Inflammatory macrophage (primary cell): ENCODE results near the gene DAP.
A peak's percentile ranks its signal among the peaks of the same experiment; 100 is the strongest.
"Not testable (repeated sequence)": the region's sequence is repeated elsewhere in the genome, so short reads cannot be mapped to it uniquely, and the experiment has no call there.

ENCODE experiments used
- DNase-seq, 2 donors: peaks; one replicate each; pipeline ENCODE4 v3.0.0-alpha.2; 2020 to 2022

The DAP gene

DNA sequence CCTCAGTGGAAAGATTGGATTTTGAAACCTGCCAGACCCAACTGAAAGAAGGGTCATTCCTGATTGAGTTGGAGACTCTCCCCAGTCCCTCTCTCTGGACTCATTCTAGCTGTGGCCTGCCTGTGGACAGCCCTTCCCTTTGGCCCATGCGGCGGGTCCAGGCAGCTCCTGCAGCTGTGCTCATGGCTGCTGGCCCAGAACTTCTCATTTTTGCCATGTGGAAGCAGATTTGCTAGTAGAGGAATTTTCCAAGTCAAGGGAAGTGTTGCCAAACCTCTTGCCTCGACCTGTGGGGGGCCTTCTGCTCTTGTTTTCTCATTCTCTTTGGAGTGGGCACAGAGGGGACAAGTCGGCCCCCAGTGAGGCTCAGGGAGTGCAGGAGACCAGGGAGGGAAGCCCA is 108.0 kb downstream of the DAP start:
- peak in 1 of 2 donors; percentile 36 for DNase-seq

DNA sequence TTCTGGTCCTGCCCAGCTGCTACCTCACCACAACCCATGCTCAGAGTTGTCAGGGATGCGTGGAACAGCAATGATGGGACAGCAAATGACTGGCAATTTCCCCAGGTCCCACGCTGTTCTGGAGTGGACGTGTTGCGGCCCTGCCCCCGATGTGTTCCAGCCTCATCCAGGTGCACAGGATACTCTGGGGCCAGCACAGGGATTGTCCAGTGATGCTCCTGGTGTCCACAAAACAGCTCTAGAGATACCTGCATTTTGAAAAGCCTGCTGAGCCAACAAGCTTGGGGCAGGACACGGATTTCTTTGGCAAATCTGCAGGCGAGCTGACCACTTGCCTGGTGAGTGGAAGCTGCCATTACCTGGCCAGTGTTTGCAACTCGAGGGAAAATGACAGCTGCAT is 108.4 kb downstream of the DAP start:
- no peak for DNase-seq

DNA sequence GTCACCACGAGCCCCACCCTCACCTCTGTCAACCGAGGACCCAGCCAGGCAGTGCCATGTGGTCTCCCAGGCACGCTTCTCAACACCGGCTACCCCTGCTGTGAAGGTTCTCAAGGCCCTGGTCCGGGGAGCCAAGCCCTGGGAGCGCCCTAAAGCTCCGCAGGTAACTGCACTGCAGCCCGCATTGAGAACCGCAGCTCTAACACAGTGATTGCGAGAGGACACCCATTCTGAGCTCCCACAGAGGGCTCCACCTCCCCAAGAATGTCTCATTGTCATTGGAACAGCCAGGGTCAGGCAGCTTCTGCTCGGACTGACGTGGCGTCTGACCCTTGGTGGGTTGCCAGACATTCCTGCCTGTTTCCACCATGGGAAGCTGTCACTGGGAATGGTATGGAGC is 108.9 kb downstream of the DAP start:
- DNase-seq: no peak

DNA sequence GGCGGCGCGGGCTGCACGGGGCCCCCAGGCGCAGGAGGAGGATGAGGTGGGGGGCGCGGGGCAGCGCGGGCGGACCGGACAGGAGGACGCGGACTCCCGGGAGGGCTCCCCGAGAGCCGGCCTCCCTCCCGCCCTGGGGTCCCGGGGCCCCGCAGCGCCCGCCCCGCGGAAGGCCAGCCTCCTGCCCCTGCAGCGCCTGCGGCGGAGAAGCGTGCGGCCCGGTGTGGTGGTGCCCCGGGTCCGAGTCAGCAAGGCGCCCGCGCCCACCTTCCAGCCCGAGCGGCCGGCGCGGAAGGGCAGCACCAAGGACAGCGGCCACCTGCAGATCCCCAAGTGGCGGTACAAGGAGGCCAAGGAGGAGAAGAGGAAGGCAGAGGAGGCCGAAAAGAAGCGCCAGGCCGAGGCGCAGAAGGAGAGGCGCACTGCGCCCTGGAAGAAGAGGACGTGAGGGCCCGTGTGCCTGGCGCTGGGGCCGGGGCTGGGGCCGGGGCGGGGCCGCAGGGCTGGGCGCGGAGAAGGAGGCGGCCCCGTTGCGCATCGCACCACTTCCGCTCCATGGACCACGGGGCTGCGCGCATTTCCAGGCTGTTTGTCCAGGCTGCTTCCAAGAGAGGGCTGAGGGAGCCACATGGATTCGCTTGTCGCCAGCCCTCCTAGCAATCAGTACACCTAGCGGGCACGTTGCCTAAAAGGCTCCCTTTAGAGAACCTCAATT is 111.2 kb downstream of the DAP start:
- DNase-seq: no peak

DNA sequence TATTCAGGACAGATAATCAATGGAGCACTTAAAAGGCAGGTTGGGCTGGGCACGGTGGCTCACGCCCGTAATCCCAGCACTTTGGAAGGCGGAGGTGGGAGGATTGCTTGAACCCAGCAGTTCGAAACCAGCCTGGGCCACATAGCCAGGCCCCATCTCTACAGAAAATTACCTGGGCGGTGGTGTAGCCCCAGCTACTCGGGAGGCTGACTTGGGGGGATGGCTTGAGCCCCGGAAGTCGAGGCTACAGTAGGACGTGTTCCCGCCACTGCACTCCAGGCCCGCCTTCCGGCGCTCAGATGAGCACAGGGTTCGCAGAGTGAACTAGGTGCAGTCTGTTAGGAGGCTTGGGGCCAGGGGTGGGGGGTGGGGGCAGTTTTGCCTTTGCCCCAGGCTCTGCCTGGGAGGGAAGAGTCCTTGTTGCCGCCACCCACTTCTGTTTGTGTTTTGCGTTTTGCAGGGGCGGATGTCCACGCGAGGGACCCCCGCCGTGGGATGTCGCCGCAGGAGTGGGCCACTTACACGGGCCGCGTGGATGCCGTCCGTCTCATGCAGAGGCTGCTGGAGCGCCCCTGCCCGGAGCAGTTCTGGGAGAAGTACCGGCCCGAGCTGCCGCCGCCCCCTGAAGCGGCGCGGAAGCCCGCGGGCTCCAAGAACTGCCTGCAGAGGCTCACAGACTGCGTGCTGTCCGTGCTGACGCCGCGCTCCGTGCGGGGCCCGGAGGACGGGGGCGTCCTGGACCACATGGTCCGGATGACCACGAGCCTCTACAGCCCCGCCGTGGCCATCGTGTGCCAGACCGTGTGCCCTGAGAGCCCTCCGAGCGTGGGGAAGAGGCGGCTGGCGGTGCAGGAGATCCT is 112.0 kb downstream of the DAP start:
- no peak for DNase-seq

DNA sequence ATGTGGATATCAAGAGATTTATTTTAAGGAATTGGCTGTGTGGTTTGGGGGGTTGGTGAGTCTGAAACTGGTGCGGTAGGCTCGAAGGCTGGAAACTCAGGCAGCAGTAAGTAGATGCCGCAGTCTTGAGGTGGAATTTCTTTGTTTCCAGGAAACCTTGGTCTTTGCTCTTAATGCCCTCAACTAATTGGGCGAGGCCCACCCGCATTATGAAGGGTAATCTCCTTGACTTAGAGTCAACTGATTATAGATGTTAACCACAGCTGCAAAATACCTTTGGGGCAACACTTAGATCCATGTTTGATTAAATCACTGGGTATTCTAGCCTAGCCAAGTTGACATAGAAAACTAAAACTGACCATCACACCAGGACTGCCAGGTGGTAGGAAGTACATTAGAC is 113.4 kb downstream of the DAP start:
- no peak for DNase-seq

DNA sequence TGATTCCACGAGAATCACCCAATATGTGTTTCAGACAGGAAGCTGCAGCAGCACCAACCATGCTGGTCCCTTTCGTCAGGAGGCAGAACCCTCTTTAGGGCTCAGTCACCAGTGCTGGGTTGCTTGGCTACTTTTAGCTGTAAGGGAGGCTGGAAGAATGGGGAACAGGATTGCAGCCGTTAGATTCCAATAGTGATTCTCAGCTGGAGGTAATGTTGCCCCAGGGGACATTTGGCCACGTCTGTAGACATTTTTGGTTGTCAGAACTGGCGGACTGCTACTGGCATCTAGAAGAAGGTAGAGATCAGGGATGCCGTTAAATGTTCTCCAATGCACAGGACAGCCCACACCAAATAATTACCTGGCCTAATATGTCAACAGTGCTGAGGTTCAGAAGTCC is 115.4 kb downstream of the DAP start:
- no peak for DNase-seq

DNA sequence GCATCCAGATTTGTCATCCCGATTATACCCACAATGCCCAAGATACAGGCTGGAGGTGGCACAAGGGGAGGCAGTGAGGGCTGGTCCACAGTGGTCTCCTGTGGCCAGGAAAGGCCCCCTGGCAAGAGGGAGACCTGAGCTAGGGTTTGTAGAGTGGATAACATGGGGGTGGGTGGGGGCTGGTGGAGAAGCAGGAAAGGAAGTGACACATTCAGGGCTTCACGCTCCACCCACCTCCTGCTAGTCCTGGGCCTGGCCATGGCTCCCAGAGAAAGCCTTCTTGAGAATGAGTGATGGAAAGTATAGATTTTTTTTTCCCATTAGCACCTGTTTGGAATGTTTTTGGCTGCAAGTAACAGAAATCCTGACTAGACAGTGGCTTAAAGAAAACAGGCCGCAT is 115.9 kb downstream of the DAP start:
- no peak for DNase-seq

DNA sequence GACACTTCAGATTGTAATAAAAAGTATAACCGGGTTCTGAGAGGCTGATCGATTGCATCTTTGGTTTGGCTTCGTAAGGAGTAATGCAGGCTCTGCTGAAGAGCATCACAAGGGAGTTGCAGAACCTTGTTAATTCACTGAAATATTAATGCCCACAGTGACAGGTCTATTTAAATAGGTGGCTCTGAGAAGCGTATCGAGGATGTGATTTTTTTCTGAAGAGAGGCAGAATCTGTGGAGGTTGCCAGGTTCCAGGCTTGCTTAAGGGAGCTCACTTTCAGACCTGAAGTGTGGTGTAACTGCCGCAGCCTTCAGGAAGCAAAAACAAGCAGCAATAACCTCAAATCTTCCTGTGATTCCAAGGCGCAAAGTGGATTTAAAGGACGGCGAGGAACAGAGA is 116.8 kb downstream of the DAP start:
- no peak for DNase-seq

DNA sequence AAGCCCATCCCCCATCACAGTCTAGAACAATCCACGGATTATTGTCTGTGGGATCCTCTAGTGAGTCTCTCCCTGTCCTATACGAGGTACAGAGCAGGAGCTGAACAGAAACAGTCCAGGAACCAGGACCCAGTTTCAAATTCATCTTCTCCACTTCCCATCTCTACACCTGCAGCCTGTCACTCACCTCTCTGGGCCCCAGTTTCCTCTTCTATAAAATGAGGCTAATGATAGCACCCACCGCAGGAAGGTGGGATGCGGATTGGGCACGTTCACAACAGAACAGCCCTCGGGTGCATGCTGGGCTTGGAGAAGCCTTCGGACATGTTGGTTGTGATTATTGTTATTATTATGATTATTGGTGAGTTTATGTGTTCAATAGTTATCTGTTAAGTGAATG is 118.7 kb downstream of the DAP start:
- DNase-seq: no peak

DNA sequence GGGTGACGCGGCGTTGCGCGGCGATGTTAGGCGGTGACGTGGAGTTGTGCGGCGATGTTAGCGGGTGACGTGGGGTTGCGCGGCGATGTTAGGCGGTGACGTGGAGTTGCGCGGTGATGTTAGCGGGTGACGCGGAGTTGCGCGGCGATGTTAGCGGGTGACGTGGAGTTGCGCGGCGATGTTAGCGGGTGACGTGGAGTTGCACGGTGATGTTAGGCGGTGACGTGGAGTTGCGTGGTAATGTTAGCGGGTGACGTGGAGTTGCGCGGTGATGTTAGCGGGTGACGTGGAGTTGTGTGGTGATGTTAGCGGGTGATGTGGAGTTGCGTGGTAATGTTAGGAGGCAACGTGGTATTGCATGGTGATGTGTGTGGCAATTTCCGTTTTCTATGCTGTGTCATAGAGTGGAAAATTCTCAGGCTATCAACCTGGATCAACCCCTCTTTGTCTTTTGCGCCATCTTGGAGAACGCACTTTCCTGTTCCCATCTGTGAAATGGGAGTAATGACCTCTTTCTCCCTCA is 121.1 kb downstream of the DAP start:
- DNase-seq: no peak

DNA sequence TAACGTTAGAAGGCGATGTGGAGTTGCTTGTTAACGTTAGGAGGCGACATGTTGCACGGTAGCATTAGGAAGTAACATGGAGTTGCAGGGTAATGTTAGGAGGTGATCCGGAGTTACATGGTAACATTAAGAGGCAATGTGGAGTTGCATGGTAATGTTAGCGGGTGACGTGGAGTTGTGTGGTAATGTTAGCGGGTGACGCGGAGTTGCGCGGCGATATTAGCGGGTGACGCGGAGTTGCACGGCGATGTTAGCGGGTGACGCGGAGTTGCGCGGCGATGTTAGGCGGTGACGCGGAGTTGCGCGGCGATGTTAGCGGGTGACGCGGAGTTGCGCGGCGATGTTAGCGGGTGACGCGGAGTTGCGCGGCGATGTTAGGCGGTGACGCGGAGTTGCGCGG is 122.3 kb downstream of the DAP start:
- not testable (repeated sequence) for DNase-seq

DNA sequence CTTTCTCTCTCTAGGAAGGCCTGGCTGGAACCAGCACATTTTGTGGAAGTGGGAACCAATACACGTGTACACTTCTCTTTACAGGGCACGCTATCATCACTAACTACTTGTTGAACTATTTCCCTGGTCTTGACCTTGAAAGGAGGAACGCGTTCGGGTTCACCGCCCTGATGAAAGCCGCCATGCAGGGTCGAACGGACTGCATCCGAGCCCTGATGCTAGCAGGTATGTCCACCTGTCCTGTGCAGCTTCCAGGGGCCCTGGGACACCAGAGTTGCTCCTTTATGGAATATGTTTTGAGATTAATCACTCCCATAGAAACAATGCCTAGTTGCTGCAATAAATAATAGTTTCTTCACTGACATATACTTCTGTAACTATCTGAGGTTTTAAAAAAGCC is 123.1 kb downstream of the DAP start:
- DNase-seq: no peak

DNA sequence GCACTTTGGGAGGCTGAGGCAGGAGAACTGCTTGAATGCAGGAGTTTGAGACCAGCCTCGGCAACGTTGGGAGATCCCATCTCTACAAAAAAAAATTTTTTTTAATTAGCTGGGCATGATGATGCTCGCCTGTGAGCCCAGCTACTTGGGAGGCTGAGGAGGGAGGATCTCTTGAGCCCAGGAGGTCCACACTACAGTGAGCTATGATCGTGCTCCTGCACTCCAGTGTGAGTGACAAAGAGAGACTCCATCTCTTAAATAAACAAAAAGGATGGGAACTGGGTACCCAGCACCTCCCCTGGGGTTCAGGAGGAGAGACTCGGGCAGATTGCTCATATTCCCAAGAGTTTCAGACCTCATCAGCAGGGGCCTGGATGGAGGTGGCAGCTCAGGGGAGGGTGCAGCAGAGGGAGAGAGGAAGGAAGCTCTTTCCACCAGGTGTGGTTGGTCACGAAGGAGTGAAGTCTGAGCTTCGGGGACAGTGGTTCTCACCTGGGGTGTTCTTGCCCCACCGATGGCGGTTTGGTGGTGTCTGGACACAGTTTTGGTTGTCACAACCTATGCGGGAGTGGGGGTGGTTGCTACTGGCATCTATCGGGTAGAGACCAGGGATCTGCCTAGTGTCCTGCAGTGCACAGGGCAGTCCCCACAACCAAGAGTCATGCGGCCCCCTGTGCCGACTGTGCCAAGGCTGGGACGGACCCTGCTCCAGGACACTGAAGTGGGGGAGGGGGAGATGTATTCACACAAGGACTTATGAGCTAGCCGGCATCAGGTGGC is 124.5 kb downstream of the DAP start:
- DNase-seq: no peak

DNA sequence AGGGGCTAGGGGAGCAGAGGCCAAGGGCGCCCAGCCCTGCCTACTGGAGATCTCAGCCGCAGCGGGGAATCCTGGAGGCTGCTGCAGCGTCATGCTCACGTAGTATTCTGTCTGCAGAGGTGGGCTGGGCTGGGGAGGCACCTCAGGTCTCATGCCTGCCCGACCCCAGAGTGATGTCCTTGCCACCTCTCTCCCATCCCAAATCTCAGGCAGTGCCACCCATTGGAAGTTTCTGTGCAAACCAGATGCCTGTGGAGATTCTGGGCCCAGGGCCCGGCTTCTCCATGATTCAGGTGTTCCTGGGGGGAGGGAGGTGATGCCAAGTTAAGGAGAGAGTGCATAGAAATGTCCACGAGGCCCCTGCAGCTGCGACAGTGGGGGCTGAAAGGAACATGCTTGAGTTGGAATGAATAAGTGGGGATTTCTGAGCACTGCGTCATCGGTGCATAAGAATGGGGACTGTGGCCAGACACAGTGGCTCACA is 125.1 kb downstream of the DAP start:
- DNase-seq: no peak

DNA sequence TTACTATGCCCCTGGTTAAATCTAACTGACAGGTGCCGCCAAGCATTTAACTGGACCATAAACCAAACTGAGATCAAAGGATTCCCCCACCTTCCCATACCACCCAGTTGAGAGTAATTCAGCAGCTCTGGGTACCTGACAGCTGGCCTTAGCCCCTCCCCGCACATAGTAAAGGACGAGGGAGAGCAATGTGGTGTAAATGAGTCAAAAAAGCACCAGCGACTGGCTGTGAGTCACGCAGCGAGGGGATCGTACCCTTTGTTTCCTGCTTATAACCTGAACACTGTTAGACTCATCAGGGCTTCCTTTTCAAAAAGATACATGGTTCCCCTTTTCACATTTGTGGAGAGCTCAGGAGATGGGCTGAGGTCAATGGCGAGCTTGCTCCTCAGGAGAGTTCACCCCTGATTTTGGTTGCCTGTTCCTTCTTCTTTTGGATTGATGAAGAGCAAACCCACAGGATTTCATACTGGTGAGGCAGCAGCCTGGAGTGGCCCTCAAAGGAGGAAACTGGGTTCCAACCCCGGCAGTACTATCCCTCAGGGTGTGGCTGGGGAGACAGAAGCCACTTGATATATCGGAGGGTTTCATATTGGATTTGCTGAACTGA is 125.7 kb downstream of the DAP start:
- DNase-seq: peak; percentile 71 to 73

DNA sequence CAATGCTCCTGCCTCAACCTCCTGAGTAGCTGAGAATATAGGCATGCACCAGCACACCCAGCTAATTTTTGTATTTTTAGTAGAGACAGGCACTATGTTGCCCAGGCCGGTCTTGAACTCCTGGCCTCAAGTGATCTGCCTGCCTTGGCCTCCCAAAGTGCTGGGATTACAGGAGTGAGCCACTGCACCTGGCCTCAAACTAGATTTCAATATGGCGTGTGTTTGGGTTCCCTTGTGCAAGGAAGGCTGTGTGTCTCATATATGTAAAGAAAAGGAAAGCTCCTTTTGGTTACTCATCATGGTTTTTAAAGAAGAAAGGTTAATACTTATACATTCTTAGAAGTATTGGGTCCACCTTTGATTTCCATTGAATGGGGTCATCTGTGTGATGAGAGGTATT is 126.5 kb downstream of the DAP start:
- DNase-seq: no peak

DNA sequence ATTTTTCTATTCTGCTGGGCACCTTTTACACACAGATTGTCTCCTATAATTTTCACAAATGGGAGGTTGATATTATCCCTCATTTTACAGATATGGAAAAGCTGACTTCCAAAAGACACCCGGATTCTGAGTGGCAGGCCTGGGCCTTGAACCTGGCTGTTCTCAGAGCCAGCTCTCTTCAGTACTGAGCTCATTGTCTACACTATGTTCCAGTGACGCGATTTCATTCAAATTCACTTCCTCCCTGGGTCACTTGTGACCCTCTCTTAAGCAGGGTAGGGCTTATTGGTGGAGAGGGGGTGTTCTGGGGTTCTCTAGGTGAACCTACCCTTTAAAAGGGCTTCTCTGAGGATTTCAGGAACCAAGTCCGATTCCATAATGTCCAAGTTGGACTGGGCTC is 127.0 kb downstream of the DAP start:
- DNase-seq: no peak

DNA sequence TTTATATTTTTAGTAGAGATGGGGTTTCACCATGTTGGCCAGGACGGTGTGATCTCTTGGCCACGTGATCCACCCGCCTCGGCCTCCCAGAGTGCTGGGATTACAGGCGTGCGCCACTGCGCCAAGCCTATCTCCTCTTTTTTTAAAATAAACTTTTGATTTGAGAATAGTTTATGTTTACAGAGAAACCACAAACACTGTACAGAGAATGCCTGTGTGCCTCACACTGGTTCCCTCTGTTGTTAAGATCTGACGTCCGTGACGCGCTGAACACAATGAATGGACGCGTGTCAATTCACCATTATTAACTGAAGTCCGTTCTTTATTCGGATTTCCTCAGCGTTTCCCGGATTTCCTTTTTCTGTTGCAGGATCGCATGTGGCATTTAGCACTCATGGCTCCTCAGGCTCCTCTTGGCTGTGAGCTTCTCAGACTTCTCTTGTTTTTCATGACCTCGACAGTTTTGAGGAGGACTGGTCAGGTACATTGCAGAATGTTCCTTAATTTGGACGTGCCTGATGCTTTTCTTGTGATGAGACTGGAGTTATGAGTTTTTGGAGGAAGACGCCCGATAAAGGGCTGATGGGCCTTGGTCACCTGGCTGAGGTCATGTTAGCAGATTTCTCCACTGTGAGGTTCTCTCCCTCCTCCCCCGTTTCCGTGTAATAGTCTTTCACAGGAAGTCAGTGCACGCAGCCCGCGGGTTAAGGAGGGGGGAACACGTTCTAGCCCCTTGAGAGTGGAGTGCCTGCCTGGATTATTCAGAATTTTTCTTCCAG is 127.6 kb downstream of the DAP start:
- no peak for DNase-seq

DNA sequence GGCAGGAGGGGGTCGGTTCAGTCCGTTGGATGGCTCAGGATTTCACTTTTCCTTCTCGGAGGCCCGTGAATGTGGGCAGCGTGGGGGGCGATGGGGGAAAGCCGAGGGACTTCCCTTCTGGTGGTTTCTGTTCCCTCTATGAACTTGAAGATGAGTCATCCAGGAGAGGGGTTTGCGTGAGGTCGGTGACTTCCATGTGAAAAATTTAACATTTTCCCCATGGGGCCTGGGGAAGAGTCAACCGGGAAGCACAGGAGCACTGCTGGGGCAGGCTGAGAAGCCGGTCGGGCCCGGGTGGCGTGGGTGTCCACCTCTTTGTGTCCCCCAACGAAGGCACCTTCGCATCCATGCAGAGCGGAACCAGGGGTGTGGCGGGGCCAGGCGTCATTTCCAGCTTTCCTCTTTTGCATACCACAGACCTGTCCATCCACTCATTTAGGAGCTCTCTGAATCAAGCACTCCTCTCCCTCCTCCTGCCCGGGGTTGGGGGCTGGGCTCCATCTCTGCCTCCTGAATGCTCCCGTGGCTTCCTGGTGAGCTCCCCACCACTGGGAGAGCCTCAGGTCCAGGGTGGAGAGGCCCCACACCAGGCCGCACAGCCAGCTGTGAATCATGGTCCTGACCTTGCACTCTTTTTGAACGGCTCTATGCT is 128.8 kb downstream of the DAP start:
- peak; percentile 74 to 89 for DNase-seq

DNA sequence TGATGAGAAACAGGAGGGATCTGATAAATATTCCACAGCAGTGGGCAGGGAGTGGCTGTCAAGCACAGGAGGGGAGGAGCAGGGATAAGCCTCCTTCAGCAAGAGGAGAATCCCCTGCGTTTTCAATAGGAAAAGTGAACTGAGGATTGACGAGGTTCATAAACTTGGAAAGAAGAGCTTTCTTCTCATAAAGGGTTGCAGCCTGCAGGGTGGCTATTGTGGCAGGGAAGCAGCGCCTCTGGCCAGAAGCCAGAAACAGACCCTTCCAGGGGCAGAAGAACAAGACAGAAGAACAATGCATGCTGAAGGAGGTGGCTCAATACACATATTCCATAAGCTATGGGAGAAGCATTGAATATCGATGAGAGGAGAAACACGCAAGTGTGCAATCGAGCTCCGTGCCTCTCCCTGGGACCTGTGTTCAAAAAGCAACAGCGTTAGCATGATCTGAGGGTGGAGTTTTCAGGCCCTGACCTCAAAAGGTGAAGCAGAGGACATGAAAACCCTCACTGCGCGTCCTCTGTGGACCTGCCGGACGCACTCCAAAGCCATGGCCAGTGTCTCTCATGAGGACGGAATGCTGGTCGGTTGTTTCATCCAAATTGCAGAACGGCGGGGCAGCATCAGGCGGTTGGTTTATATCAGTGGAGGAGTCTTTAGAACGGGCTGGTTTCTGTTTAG is 129.6 kb downstream of the DAP start:
- DNase-seq: peak in 1 of 2 donors; percentile 16
